Mucosa of gallbladder (tissue), 1 donor: ENCODE data around the gene NIPSNAP2. TPM values are rescaled to one million over a fixed set of nuclear protein-coding genes. Genes with fewer than 3 reads are reported as not detected.
A peak's percentile ranks its signal among the peaks of the same experiment; 100 is the strongest.
"Not testable (repeated sequence)": the region's sequence is repeated elsewhere in the genome, so short reads cannot be mapped to it uniquely, and the experiment has no call there.

Source experiments
- DNase-seq: peaks from one replicate; pipeline ENCODE4 v3.0.0-alpha.2; 2020; ENCODE audit warnings: low spot score
- total RNA-seq: library from RNA; stranded (reverse); gene quantifications from one replicate; pipeline ENCODE4 v1.2.1, GENCODE V29; 2021
- donor health status: DM: no; HTN: no; CAD: no.

Gene NIPSNAP2
- total RNA-seq, result 45.3 TPM

GRCh38 chr7:55964261-55965099 lies at the start of gene NIPSNAP2:
TSS of gene NIPSNAP2 (plus strand) at chr7:55964585. CDS start at chr7:55964610, 25 bp downstream.
- DNase-seq, result peak; percentile 67

GRCh38 chr7:55917771-55918170 lies 46.6 kb upstream of the NIPSNAP2 start:
- DNase-seq, result no peak

DNA sequence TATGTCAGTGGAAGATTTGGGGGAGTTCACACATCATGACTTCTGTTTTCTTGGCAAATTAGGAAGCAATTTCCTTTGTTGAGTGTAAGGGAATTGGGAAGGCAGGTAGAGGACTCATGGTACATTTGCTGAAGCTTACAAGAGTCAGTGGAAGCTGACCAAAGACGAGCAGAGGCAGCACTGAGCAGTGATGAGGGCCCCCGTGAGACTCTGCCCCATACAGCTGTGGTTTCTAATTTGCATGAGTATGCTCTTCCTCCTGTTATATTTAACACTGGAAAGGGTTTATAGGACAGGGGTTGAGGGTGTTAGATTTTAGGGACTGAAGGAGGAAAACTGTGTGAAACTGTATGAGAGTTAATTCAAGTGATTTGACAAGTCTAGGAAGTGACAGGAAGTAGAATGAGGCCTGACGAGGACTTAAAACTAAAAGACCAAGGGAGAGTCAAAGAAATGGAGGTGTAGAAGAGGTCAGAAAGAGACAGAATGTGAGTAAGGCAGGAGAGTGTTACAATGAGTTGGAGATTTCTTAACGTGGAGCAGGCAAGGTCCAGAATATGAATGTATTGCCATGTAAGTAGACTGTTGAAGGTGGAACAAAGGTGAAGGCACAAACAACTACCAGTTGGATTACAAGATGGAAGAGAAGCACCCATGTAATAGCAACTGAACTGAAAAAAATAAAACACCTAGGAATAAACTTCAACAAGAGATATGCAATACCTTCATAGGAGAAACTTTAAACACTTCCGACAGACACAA lies 36.2 kb upstream of the NIPSNAP2 start:
- DNase-seq, result no peak

- no peak for DNase-seq
Observed at GRCh38 chr7:55931421-55932151, 32.8 kb upstream of the NIPSNAP2 start.

DNA sequence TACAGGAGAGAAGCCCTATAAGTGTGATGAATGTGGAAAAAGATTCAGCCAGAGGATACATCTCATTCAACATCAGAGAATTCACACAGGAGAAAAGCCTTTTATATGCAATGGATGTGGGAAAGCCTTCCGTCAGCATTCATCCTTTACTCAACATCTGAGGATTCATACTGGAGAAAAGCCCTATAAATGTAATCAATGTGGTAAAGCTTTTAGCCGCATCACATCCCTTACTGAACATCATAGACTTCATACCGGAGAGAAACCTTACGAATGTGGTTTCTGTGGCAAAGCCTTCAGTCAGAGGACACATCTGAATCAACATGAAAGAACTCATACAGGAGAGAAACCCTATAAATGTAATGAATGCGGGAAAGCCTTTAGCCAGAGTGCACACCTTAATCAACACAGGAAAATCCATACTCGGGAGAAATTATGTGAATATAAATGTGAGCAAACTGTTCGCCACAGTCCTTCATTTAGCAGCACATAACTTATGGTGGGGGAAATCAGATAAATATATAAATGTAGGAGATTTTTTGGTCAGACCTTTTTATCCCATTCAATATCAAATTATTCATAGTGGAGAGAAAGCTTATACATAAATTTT lies 24.8 kb upstream of the NIPSNAP2 start:
- no peak for DNase-seq

- no peak for DNase-seq
Observed at GRCh38 chr7:55946545-55946944, 17.8 kb upstream of the NIPSNAP2 start.

DNA sequence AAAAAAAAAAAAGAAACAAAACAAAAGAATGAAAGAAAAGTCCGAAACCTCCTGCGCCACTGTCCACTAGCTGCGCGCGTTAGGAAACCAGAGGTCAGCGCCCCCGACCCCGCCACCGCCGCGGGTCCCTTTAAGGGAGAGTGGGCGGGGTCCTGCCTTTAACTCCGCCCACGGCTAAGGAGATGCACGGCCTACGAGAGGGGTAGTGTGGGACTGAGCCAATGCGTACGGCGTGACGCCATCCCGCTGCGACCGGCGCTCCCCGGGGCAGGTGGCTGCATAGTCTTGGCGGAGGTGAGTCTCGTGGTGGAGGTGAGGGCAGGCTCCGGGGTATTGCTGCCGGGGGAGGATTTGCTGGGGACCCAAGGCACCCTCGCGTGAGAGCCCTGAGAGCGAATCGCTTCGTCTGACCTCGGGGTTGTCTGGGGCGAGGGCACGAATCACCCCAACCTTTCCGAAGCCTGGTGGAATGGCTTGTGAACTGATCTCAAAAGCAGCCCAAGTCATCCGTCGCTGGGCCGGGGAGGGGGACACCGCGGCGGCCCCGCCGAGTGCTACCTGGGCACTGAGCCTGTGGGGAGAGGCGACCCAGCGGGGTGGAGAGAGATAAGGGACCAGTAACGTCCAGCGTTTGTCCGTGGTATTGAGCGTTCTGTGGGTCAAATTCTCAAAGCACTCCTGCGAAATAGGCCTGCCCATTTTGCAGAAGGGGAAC lies 12.6 kb upstream of the NIPSNAP2 start, which contains the start of gene MRPS17:
Gene MRPS17, plus strand, starts transcription at position 241 of the 715 bp plus-strand sequence. CDS start 1,319 bp downstream, outside the sequence.
- peak; percentile 93 for DNase-seq

DNA sequence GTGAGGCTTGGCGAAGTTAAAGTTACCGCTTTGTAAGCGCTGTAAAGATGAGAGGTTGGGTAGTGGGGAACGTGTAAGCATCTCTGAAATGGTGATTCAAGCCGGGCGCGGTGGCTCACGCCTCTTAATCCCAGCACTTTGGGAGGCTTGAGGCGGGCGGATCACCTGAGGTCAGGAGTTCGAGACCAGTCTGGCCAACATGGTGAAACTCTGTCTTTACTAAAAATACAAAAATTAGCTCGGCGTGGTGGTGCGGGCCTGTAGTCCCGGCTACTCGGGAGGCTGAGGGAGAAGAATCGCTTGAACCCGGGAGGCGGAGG lies 12.1 kb upstream of the NIPSNAP2 start:
- not testable (repeated sequence) for DNase-seq

DNA sequence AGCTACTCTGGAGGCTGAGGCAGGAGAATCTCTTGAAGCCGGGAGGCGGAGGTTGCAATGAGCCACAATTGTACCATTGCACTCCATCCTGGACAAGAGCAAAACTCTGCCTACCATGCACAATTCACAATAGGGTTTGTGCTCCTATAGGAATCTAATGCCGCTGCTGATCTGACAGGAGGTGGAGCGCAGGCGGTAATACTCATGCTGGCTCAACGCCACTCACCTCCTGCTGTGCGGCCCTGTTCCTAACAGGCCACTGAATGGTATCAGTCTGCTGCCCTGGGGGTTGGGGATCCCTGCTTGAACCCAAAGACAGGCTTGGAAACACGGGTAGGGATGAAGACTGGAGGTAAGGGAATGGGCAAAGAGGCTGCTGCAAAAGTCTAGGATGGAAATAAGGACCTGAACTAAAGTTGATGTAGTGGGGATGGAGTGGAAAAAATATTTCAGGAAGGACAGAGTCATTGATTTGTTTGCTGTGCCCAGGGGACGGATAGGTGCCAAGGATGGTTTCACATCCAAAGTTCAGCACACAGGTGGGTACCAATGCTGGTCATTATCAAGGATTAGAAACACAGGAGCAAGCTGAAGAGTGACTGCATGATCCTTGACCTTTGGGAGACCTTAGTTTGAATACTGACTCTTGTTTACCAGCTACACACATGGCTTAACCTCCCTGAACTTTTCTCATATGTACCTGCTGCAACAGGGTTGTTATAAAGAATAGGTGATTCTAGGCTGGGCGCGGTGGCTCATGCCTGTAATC lies 10.5 kb upstream of the NIPSNAP2 start:
- DNase-seq, result no peak

- DNase-seq, result no peak
Observed at GRCh38 chr7:55957190-55957589, 7.2 kb upstream of the NIPSNAP2 start.

DNA sequence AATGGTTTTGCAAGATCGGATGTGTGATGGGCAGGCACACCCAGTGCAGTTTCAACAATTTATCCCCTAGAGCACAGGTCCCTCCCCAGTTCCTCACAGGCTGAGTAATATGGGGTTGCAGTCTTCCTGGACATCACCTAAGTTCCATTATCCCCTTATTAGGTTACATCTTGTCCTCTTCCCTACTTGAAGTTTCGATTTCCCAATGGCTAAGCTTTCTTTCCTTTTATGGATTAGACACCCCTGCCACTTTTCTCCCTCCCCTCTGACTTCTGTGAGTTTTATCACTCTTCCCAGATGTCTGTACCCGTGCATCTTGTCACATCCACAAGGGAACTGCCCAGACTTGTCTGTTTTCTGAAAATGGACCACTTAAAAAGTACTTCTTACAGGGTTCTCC lies 2.4 kb upstream of the NIPSNAP2 start:
- no peak for DNase-seq

- no peak for DNase-seq
Observed at GRCh38 chr7:55963584-55964168, 709 bp upstream of the NIPSNAP2 start.

GRCh38 chr7:55965100-55965470 lies 700 bp downstream of the NIPSNAP2 start:
- DNase-seq, result no peak

GRCh38 chr7:55965805-55966421 lies 1.5 kb downstream of the NIPSNAP2 start:
- DNase-seq, result no peak

DNA sequence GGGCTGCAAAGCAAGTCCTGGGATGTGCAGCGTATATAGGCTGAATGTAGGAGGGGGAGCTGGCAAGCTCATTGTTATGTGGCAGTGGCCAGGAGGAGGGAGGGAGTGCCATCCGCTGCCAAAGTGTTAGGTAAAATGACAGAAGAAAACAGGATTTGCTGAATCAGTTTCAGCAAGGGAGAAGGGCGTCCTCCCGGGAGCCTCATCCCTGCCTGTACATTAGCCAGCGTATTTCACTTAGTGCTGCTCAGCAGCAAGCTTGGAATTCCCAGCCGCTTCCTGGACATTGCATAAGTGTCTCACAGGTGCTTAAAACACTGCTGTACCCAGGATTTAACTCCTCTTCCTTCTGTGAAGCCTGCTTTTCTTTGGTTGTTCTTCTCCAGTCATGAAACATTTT lies 2.5 kb downstream of the NIPSNAP2 start:
- DNase-seq, result no peak

DNA sequence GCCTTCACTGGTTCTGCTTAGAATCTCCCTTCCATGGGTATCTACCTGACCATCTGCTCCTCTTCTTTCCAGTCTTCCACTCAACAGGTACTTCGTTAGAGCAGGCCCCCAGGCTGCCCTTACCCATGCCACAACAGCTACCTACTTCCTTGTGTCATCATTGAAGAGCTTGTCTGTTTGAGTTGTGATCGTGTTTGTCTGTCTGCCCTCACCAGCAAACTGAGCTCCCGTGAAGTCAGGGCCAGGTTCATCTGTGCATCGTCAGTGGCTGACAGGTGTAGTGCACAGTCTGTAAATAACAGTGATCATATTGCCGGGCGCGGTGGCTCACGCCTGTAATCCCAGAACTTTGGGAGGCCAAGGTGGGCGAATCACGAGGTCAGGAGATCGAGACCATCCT lies 5.0 kb downstream of the NIPSNAP2 start:
- DNase-seq, result no peak

- DNase-seq, result no peak
Observed at GRCh38 chr7:55970561-55970960, 6.2 kb downstream of the NIPSNAP2 start.

DNA sequence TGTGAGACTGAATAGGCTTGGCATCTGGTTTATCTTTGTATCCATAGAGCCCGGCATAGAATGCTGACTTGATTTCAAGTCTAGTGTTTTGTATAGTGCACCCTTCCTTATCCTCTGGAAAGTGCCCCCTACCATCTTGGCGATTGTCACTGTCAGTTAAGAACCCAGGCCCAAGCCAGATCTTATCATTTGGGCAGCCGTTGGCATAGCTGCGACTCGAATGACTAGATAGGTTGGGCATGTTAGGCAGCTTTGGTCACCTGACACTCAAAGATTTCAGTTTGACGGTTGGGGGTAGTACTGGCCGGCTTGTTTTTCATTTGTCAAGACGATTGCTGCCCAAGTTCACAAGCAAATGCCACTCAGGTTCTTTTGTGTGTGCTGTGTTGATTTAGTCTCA lies 6.6 kb downstream of the NIPSNAP2 start:
- DNase-seq, result no peak

DNA sequence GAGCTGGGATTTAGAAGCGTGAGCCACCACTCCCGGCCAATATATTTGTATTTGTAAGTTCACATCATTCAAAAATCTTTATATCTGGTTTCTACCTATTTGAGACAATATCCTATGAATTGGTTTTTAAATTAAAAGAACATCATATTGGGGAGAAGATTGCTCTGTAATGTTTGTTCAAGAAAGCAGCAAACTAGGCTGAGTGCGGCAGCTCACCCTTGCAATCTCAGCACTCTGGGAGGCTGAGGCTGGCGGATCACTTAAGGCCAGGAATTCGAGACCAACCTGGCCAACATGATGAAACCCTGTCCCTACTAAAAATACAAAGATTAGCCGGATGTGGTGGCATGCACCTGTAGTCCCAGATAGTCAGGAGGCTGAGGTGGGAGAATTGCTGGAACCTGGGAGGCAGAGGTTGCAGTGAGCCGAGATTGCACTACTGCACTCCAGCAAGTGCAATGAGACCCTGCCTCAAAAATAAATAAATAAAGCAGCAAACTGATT lies 9.4 kb downstream of the NIPSNAP2 start:
- no peak for DNase-seq
